K562 (cell line): ENCODE measurements around the gene TRPV6. TPM values are rescaled to one million over a fixed set of nuclear protein-coding genes. Genes with fewer than 3 reads are reported as not detected.

Experiments used
- EWSR1 ChIP-seq: fragments of 450-650 bp; IDR thresholded peaks from 2 replicates; pipeline ENCODE4 v1.6.1; 2018; ENCODE audit warnings: borderline replicate concordance, mild to moderate bottlenecking, low read depth, moderate library complexity; ENCODE audit not compliant: partially characterized antibody
- FOSL1 ChIP-seq: fragments of 200-800 bp; sonication (Bioruptor generic); conservative IDR thresholded peaks from 2 replicates; pipeline ENCODE4 v1.6.1; 2016; ENCODE audit warnings: missing genetic modification characterization, missing compliant biosample characterization
- FOXM1 ChIP-seq, 2 experiments: fragments of 450-650 bp in 1 of 2; sonication (generic) in 1 of 2; formaldehyde crosslinking in 1 of 2; IDR thresholded peaks; 2 replicates each; pipeline versions ENCODE4 v1.6.1 to v1.9.0; 2017 to 2022; ENCODE audit warnings: low read depth in 2 of 2, mild to moderate bottlenecking in 2 of 2, missing genetic modification reagents in 1 of 2, moderate library complexity in 1 of 2
- NCOR1 ChIP-seq: fragments of 450-650 bp; IDR thresholded peaks from 2 replicates; pipeline ENCODE4 v1.6.1; 2016; ENCODE audit warnings: mild to moderate bottlenecking, moderate library complexity
- SIX5 ChIP-seq, 2 experiments: IDR thresholded peaks; 2 replicates each; pipeline ENCODE4 v1.6.1; 2011; ENCODE audit warnings: low read length in 2 of 2, borderline replicate concordance in 1 of 2, low read depth in 1 of 2, mild to moderate bottlenecking in 1 of 2, moderate library complexity in 1 of 2; ENCODE audit not compliant: insufficient read depth in 1 of 2
- TEAD4 ChIP-seq, 2 experiments: sonication (generic) in 1 of 2; formaldehyde crosslinking in 1 of 2; IDR thresholded peaks; 2 replicates each; pipeline versions ENCODE4 v1.6.1 to v1.8.0; 2012 to 2022; ENCODE audit warnings: borderline replicate concordance in 1 of 2, inconsistent platforms in 1 of 2, low read length in 1 of 2, mild to moderate bottlenecking in 1 of 2, missing genetic modification reagents in 1 of 2
- XRCC4 ChIP-seq: IDR thresholded peaks from one replicate; pipeline ENCODE4 v1.6.1; 2011; ENCODE audit not compliant: insufficient read depth, insufficient read length; ENCODE audit errors: extremely low read depth
- YBX1 ChIP-seq: fragments of 450-650 bp; IDR thresholded peaks from 2 replicates; pipeline ENCODE4 v1.7.1; 2016; ENCODE audit warnings: mild to moderate bottlenecking
- polyA plus RNA-seq, 8 experiments: library from polyadenylated mRNA; depleted of rRNA in 4 of 8; stranded (reverse) in 5 of 8; unstranded in 3 of 8; fragments of >200 nt; fragmentation: Nextera tagmentation in 2 of 8; fragmentation: Illumina TruSeq in 1 of 8; extraction: Ambion mirVana in 2 of 8; extraction: Trizol in 1 of 8; gene quantifications; 2 replicates each; pipeline versions ENCODE4 v1.2.1 to v1.2.3, GENCODE V29; 2011 to 2014; ENCODE audit warnings: inconsistent platforms in 1 of 8, missing spikeins in 1 of 8
- total RNA-seq, 7 experiments: library from RNA; depleted of rRNA in 6 of 7; stranded (reverse); fragments of >200 nt in 6 of 7; fragmentation: Illumina TruSeq in 2 of 7; extraction: Trizol in 2 of 7; gene quantifications; 2 replicates each; pipeline versions ENCODE4 v1.2.1 to v1.2.3, GENCODE V29; 2011 to 2021; ENCODE audit warnings: low replicate concordance in 1 of 7
- TF ChIP-seq, protein P1 (sequence below): IDR thresholded peaks from 2 replicates; pipeline ENCODE4 v1.6.1; 2011; ENCODE audit warnings: borderline replicate concordance, low read depth, mild to moderate bottlenecking, moderate library complexity, low read length; ENCODE audit not compliant: insufficient read depth, poor library complexity, severe bottlenecking
- TF ChIP-seq, protein P2 (sequence below), 2 experiments: IDR thresholded peaks; 2 replicates each; pipeline ENCODE4 v1.6.1; 2012; ENCODE audit warnings: improper control_type of control experiment in 2 of 2, low read depth in 2 of 2, low read length in 2 of 2, borderline replicate concordance in 1 of 2
- TF ChIP-seq, protein P3 (sequence below), 2 experiments: fragments of 450-650 bp; IDR thresholded peaks; 2 replicates each; pipeline ENCODE4 v1.6.1; 2016; ENCODE audit warnings: mild to moderate bottlenecking in 2 of 2, borderline replicate concordance in 1 of 2, low read depth in 1 of 2, moderate library complexity in 1 of 2

The TRPV6 gene
- total and polyA plus RNA-seq, 9 of the 15 experiments (the other 6 are each of a cell fraction or from before 2014, with no cell fraction given), result 0.04 to 0.36 (median 0.11) TPM

DNA sequence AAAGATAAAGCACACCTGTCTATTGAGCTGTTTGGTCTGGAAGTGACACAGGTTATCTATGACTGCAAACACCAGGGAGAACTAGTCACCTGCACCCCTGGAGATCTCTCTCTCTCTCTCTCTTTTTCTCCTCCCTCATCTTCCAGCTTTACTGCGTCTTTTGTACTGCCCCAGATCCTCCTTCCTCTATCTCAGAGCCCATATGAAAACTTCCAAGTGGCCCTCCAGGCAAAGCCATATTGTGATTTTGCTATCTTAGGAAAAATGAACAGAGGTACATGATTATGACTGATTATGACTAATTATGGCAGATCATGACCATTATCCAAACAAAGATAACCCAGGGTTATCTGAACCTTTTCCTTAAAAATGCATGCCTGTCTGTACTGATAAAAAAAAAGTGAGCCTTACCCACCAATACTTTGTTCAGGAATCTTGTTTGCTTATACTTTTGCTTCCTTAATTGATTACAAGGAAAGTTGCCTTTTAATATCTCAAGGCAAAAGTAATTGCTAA, 43.2 kb downstream of the TRPV6 start (continued):
- TF ChIP-seq TEAD4 (IDR thresholded peaks at IDR 0.05; ENCODE audit: low read length), result peak; percentile 90
- TF ChIP-seq TEAD4 (CRISPR knock-in tag; IDR thresholded peaks at IDR 0.05; ENCODE audit: borderline replicate concordance), result no peak
- TF ChIP-seq, protein P1, sequence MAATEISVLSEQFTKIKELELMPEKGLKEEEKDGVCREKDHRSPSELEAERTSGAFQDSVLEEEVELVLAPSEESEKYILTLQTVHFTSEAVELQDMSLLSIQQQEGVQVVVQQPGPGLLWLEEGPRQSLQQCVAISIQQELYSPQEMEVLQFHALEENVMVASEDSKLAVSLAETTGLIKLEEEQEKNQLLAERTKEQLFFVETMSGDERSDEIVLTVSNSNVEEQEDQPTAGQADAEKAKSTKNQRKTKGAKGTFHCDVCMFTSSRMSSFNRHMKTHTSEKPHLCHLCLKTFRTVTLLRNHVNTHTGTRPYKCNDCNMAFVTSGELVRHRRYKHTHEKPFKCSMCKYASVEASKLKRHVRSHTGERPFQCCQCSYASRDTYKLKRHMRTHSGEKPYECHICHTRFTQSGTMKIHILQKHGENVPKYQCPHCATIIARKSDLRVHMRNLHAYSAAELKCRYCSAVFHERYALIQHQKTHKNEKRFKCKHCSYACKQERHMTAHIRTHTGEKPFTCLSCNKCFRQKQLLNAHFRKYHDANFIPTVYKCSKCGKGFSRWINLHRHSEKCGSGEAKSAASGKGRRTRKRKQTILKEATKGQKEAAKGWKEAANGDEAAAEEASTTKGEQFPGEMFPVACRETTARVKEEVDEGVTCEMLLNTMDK, result no peak
- TF ChIP-seq YBX1, result no peak
- TF ChIP-seq SIX5 (IDR thresholded peaks at IDR 0.05; ENCODE audit: borderline replicate concordance in 1 of 2, insufficient read depth in 1 of 2, low read depth in 1 of 2, low read length in 2 of 2), result no peak
- no peak for TF ChIP-seq EWSR1
- TF ChIP-seq, protein P2, sequence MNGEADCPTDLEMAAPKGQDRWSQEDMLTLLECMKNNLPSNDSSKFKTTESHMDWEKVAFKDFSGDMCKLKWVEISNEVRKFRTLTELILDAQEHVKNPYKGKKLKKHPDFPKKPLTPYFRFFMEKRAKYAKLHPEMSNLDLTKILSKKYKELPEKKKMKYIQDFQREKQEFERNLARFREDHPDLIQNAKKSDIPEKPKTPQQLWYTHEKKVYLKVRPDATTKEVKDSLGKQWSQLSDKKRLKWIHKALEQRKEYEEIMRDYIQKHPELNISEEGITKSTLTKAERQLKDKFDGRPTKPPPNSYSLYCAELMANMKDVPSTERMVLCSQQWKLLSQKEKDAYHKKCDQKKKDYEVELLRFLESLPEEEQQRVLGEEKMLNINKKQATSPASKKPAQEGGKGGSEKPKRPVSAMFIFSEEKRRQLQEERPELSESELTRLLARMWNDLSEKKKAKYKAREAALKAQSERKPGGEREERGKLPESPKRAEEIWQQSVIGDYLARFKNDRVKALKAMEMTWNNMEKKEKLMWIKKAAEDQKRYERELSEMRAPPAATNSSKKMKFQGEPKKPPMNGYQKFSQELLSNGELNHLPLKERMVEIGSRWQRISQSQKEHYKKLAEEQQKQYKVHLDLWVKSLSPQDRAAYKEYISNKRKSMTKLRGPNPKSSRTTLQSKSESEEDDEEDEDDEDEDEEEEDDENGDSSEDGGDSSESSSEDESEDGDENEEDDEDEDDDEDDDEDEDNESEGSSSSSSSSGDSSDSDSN (IDR thresholded peaks at IDR 0.05; ENCODE audit: borderline replicate concordance in 1 of 2, low read depth in 2 of 2, low read length in 2 of 2), result no peak
- TF ChIP-seq, protein P3, sequence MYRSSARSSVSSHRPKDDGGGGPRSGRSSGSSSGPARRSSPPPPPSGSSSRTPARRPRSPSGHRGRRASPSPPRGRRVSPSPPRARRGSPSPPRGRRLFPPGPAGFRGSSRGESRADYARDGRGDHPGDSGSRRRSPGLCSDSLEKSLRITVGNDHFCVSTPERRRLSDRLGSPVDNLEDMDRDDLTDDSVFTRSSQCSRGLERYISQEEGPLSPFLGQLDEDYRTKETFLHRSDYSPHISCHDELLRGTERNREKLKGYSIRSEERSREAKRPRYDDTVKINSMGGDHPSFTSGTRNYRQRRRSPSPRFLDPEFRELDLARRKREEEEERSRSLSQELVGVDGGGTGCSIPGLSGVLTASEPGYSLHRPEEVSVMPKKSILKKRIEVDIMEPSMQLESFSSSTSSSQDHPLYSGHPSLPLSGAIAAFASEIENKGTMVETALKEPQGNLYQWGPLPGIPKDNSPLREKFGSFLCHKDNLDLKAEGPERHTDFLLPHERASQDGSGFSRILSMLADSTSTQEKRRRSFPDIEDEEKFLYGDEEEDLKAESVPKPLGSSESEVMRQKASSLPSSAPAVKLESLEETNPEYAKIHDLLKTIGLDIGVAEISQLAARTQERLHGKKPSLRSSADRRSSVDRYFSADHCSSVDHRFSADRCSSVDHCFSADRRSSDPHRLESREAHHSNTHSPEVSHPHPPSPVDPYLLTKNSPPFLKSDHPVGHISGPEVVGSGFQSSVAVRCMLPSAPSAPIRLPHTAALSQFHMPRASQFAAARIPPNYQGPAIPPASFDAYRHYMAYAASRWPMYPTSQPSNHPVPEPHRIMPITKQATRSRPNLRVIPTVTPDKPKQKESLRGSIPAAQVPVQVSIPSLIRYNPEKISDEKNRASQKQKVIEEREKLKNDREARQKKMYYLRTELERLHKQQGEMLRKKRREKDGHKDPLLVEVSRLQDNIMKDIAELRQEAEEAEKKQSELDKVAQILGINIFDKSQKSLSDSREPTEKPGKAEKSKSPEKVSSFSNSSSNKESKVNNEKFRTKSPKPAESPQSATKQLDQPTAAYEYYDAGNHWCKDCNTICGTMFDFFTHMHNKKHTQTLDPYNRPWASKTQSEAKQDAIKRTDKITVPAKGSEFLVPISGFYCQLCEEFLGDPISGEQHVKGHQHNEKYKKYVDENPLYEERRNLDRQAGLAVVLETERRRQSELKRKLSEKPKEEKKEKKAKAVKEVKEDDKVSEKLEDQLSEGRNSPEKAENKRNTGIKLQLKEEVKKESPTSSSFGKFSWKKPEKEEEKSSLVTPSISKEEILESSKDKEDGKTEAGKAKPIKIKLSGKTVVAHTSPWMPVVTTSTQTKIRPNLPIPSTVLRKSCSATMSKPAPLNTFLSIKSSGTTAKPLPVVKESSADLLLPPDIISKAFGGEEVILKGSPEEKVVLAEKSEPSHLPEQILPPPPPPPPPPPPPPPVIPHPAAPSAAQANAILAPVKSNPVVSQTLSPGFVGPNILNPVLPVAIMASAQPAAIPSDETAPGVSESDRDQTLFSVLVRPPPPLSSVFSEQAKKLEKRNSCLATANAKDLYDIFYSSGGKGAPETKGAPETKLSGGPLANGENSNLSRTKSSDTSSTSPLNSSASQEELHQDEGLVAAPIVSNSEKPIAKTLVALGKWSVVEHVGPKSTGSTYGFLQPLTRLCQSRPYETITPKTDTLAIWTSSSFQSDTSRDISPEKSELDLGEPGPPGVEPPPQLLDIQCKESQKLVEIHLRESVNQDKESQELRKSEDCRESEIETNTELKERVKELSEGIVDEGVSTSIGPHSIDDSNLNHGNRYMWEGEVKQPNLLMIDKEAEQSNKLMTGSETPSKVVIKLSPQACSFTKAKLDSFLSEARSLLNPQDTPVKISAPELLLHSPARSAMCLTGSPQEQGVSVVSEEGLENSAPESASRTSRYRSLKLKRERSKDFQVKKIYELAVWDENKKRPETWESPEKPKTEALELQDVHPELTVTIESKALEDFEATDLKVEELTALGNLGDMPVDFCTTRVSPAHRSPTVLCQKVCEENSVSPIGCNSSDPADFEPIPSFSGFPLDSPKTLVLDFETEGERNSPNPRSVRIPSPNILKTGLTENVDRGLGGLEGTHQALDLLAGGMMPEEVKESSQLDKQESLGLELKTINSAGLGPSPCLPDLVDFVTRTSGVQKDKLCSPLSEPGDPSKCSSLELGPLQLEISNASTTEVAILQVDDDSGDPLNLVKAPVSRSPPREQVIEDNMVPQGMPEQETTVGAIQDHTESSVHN (IDR thresholded peaks at IDR 0.05; ENCODE audit: borderline replicate concordance in 1 of 2, low read depth in 1 of 2), result no peak
- no peak for TF ChIP-seq XRCC4
- TF ChIP-seq FOXM1 (IDR thresholded peaks at IDR 0.05; ENCODE audit: low read depth), result peak; percentile 56; the same call in 1 of the 2 replicates
- no peak for TF ChIP-seq FOXM1 (CRISPR knock-in tag; IDR thresholded peaks at IDR 0.05; ENCODE audit: low read depth)
- peak; percentile 92 for TF ChIP-seq FOSL1 (tag)
- TF ChIP-seq NCOR1, result peak; percentile 69
